Keratinocyte (primary cell): ENCODE measurements around the gene CALY. TPM values are rescaled to one million over a fixed set of nuclear protein-coding genes. Genes with fewer than 3 reads are reported as not detected.

Source experiments
- DNase-seq: peaks from one replicate; pipeline ENCODE4 v3.0.0-alpha.2; 2011; ENCODE audit warnings: low read depth, missing footprints, low spot score
- FAIRE-seq: peaks from 2 replicates; lab custom pipeline; 2011; peaks lifted over from hg19 to GRCh38; lab: Jason Lieb, UNC
- H2AFZ ChIP-seq: 2 replicates; pipeline ENCODE4 v1.6.0; 2012; ENCODE audit warnings: low read length, control low read depth, inconsistent platforms; ENCODE audit not compliant: control insufficient read depth
- H3K27ac ChIP-seq: 2 replicates; pipeline ENCODE4 v1.5.1; 2011; ENCODE audit warnings: low read length; ENCODE audit not compliant: control insufficient read depth, insufficient read depth
- H3K27me3 ChIP-seq: 3 replicates; pipeline ENCODE4 v1.6.0; 2011; ENCODE audit warnings: low read length; ENCODE audit not compliant: control insufficient read depth, insufficient read depth; ENCODE audit errors: extremely low read depth
- H3K36me3 ChIP-seq, 2 experiments: 2 replicates in 1 of 2; 3 replicates in 1 of 2; pipeline ENCODE4 v1.5.1; 2011; ENCODE audit warnings: low read length in 2 of 2, mild to moderate bottlenecking in 1 of 2; ENCODE audit not compliant: control insufficient read depth in 2 of 2, insufficient read depth in 2 of 2; ENCODE audit errors: extremely low read depth in 1 of 2
- H3K4me1 ChIP-seq: 3 replicates; pipeline ENCODE4 v1.5.1; 2011; ENCODE audit warnings: low read length; ENCODE audit not compliant: control insufficient read depth, insufficient read depth; ENCODE audit errors: extremely low read depth
- H3K4me2 ChIP-seq: 3 replicates; pipeline ENCODE4 v1.6.0; 2011; ENCODE audit warnings: low read depth, low read length; ENCODE audit not compliant: control insufficient read depth, insufficient read depth; ENCODE audit errors: extremely low read depth
- H3K4me3 ChIP-seq, 3 experiments: fragments of 200-600 bp in 1 of 3; sonication (generic) in 1 of 3; 2 replicates in 2 of 3; 3 replicates in 1 of 3; pipeline ENCODE4 v1.5.1; 2011 to 2016; ENCODE audit warnings: low read length in 3 of 3, mild to moderate bottlenecking in 3 of 3, control low read depth in 2 of 3, inconsistent platforms in 1 of 3, low read depth in 1 of 3, mixed read lengths in 1 of 3, mixed run types in 1 of 3, moderate library complexity in 1 of 3; ENCODE audit not compliant: control insufficient read depth in 2 of 3, insufficient read depth in 2 of 3; ENCODE audit errors: extremely low read depth in 1 of 3
- H3K79me2 ChIP-seq: 2 replicates; pipeline ENCODE4 v1.6.0; 2012; ENCODE audit warnings: low read length; ENCODE audit not compliant: control insufficient read depth, insufficient read depth
- H3K9ac ChIP-seq: 3 replicates; pipeline ENCODE4 v1.6.0; 2011; ENCODE audit warnings: low read length; ENCODE audit not compliant: control insufficient read depth, insufficient read depth; ENCODE audit errors: extremely low read depth
- H3K9me1 ChIP-seq: 3 replicates; pipeline ENCODE4 v1.6.0; 2011; ENCODE audit warnings: low read length; ENCODE audit not compliant: control insufficient read depth, insufficient read depth; ENCODE audit errors: extremely low read depth
- H3K9me3 ChIP-seq: 2 replicates; pipeline ENCODE4 v1.5.1; 2012; ENCODE audit warnings: low read depth, low read length; ENCODE audit not compliant: control insufficient read depth
- H4K20me1 ChIP-seq: 3 replicates; pipeline ENCODE4 v1.6.0; 2011; ENCODE audit warnings: low read length; ENCODE audit not compliant: control insufficient read depth, insufficient read depth; ENCODE audit errors: extremely low read depth
- CTCF ChIP-seq, 3 experiments: IDR thresholded peaks in 1 of 3; conservative IDR thresholded peaks in 1 of 3; optimal IDR thresholded peaks in 1 of 3; 2 replicates in 2 of 3; 3 replicates in 1 of 3; pipeline versions ENCODE3 to v1.5.1; 2011; ENCODE audit warnings: low read length in 3 of 3, mild to moderate bottlenecking in 3 of 3, moderate library complexity in 2 of 3, control low read depth in 1 of 3, inconsistent platforms in 1 of 3; ENCODE audit not compliant: insufficient read depth in 2 of 3; ENCODE audit errors: extremely low read depth in 1 of 3
- EZH2 ChIP-seq: IDR thresholded peaks from one replicate; pipeline ENCODE4 v1.6.1; 2012; ENCODE audit warnings: inconsistent platforms, mild to moderate bottlenecking, low read length, moderate library complexity
- dilution Hi-C: fragments of 300-500 bp; cut with MboI; formaldehyde crosslinking; loops from one replicate; pipeline ENCODE4 v1.7.0; 2020; ENCODE audit warnings: low sequenced_read_pairs; ENCODE audit not compliant: extremely low pct_ligation_motif_present
- polyA plus RNA-seq, 5 experiments: library from polyadenylated mRNA; depleted of rRNA in 3 of 5; stranded (reverse) in 3 of 5; stranded (forward) in 1 of 5; unstranded in 1 of 5; fragments of >200 nt; gene quantifications; 1 replicate in 1 of 5; 2 replicates in 3 of 5; 3 replicates in 1 of 5; pipeline versions ENCODE4 v1.2.1 to v1.2.3, GENCODE V29; 2011 to 2012; ENCODE audit warnings: missing spikeins in 2 of 5, low read depth in 1 of 5, low replicate concordance in 1 of 5

CALY gene
- polyA plus RNA-seq, 1 donor (not counting 4 experiments of a cell fraction or from before 2014, with no cell fraction given): not detected

DNA sequence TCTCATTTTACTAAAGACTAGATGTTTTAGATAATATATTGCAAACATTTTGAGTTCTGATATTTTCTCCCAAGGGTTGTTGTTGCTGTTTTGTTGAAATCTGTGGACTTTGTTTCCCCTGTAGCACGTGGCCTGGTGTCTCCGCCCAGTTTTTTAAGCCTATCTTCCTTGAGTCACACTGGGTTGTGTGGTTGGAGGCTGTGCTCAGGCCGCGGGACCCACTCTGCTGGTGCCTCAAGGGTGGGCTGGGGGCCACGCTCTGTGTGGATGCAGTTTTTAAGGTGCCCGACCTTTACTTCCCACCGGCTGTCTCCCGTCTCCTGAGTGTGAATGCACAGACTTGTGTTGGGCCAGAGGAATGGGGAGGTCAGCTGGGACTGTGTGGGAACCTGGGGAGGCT is 6.2 kb upstream of the CALY start:
- no peak overlapping the region for H3K4me3 ChIP-seq
- H3K27ac ChIP-seq: no peak overlapping the region
- no peaks in the 10 kb centered on the region for H3K4me1 ChIP-seq
- FAIRE-seq (no peak), DNase-seq (no peak)
- no peak for TF ChIP-seq EZH2
- no peak for TF ChIP-seq CTCF (optimal IDR thresholded peaks at IDR 0.05 in 1 of 3, IDR thresholded peaks at IDR 0.05 in 1 of 3, conservative IDR thresholded peaks at IDR 0.05 in 1 of 3; ENCODE audit: extremely low read depth in 1 of 3, insufficient read depth in 2 of 3, low read length in 3 of 3)
- H2AFZ ChIP-seq: peak overlapping the region; percentile 17
- dilution Hi-C loops: no loop called here
- H3K36me3 ChIP-seq: no peaks in the 10 kb centered on the region
- no peaks in the 10 kb centered on the region for H3K9me3 ChIP-seq
- H3K9ac ChIP-seq: no peak overlapping the region
- H4K20me1 ChIP-seq: no peaks in the 10 kb centered on the region
- no peaks in the 10 kb centered on the region for H3K9me1 ChIP-seq
- peaks cover 5% of the 10 kb centered on the region for H3K27me3 ChIP-seq
- no peaks in the 10 kb centered on the region for H3K79me2 ChIP-seq
- H3K4me2 ChIP-seq: no peak overlapping the region

GRCh38 chr10:133341983-133342382 is 5.3 kb upstream of the CALY start:
- H3K9me1 ChIP-seq: no peaks in the 10 kb centered on the region
- FAIRE-seq (no peak), DNase-seq (no peak)
- H3K9ac ChIP-seq: no peak overlapping the region
- TF ChIP-seq EZH2 (no peak), CTCF (optimal IDR thresholded peaks at IDR 0.05 in 1 of 3, IDR thresholded peaks at IDR 0.05 in 1 of 3, conservative IDR thresholded peaks at IDR 0.05 in 1 of 3; ENCODE audit: extremely low read depth in 1 of 3, insufficient read depth in 2 of 3, low read length in 3 of 3) (no peak)
- H3K27me3 ChIP-seq: peaks cover 15% of the 10 kb centered on the region
- no peaks in the 10 kb centered on the region for H3K9me3 ChIP-seq
- H3K4me2 ChIP-seq: no peak overlapping the region
- no peak overlapping the region for H3K27ac ChIP-seq
- no peak overlapping the region for H3K4me3 ChIP-seq
- H3K36me3 ChIP-seq: no peaks in the 10 kb centered on the region
- H4K20me1 ChIP-seq: no peaks in the 10 kb centered on the region
- no peaks in the 10 kb centered on the region for H3K4me1 ChIP-seq
- dilution Hi-C loops: no loop called here
- no peaks in the 10 kb centered on the region for H3K79me2 ChIP-seq
- no peak overlapping the region for H2AFZ ChIP-seq
